Suprapubic skin (tissue), 3 donors: ENCODE measurements around the gene C16orf86.

ENCODE experiments used
- CTCF ChIP-seq, 2 donors: fragments of 200-600 bp in 1 of 2; fragments of 450-650 bp in 1 of 2; sonication (generic) in 1 of 2; IDR thresholded peaks; one replicate each; pipeline ENCODE4 v1.5.1; 2016 to 2019; ENCODE audit warnings: antibody characterized with exemption in 2 of 2, mild to moderate bottlenecking in 1 of 2, moderate library complexity in 1 of 2
- POLR2AphosphoS5 ChIP-seq, 3 donors: sonication (generic); formaldehyde crosslinking; IDR thresholded peaks; one replicate each; pipeline ENCODE4 v1.6.1; 2017; ENCODE audit warnings: antibody characterized with exemption in 3 of 3

DNA sequence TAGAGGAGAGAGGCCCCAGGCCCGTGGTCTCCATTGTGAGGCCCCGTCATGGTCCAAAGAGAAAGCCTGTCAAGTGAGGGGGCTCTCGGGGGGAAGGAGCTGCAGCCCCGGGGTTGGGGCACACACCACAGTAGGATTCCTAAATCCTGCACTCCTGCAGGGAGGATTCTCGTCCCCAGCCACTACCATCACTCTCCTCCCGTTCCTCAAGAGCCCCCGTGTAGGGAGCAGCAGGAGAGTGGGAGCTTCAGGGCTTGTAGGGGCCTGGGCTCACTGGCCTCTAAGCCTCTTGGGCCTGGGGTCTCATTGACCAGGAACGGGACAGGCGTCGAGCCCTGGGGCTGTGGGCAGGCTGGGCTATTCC, 821 bp downstream of the C16orf86 start:
- no peak for TF ChIP-seq CTCF (IDR thresholded peaks at IDR 0.05)
- no peak for TF ChIP-seq POLR2AphosphoS5 (IDR thresholded peaks at IDR 0.05)
